Osteocyte (in vitro differentiated cells): ENCODE results near the gene ALK. TPM values are rescaled to one million over a fixed set of nuclear protein-coding genes. Genes with fewer than 3 reads are reported as not detected.

Source experiments
- DNase-seq: peaks from one replicate; pipeline ENCODE4 v3.0.0; 2021; ENCODE audit warnings: mixed read lengths; ENCODE audit not compliant: unreplicated experiment; ENCODE audit errors: extremely low spot score
- H3K27ac Mint-ChIP-seq: one replicate; pipeline ENCODE4 v1.8.0; 2021; ENCODE audit warnings: mild to moderate bottlenecking, mixed read lengths; ENCODE audit not compliant: unreplicated experiment
- H3K27me3 Mint-ChIP-seq: one replicate; pipeline ENCODE4 v1.8.0; 2021; ENCODE audit warnings: mixed read lengths; ENCODE audit not compliant: unreplicated experiment
- H3K36me3 Mint-ChIP-seq: one replicate; pipeline ENCODE4 v1.8.0; 2021; ENCODE audit warnings: mixed read lengths; ENCODE audit not compliant: unreplicated experiment
- H3K4me1 Mint-ChIP-seq: one replicate; pipeline ENCODE4 v1.8.0; 2021; ENCODE audit warnings: mixed read lengths; ENCODE audit not compliant: unreplicated experiment
- H3K4me3 Mint-ChIP-seq: one replicate; pipeline ENCODE4 v1.8.0; 2021; ENCODE audit warnings: mild to moderate bottlenecking, moderate library complexity, mixed read lengths; ENCODE audit not compliant: unreplicated experiment
- H3K9me3 Mint-ChIP-seq: one replicate; pipeline ENCODE4 v1.8.0; 2021; ENCODE audit warnings: mixed read lengths; ENCODE audit not compliant: unreplicated experiment
- CTCF ChIP-seq: fragments of 200-600 bp; sonication (generic); IDR thresholded peaks from 2 replicates; pipeline ENCODE4 v1.5.0; 2021; ENCODE audit warnings: antibody characterized with exemption, mild to moderate bottlenecking, moderate library complexity
- total RNA-seq: library from RNA; stranded (reverse); gene quantifications from 2 replicates; pipeline ENCODE4 v1.2.1, GENCODE V29; 2021

Gene ALK
- total RNA-seq, 1 donor from 2014 or later = not detected

GRCh38 chr2:29276151-29276550 lies 645.2 kb downstream of the ALK start:
- Mint-ChIP-seq H3K27ac (no peak overlapping the region), H3K27me3 (peaks cover 42% of the 10 kb centered on the region), H3K36me3 (no peaks in the 10 kb centered on the region), H3K9me3 (no peaks in the 10 kb centered on the region), H3K4me3 (no peak overlapping the region), H3K4me1 (peaks cover 4% of the 10 kb centered on the region)
- no peak for TF ChIP-seq CTCF
- DNase-seq = no peak

GRCh38 chr2:29275186-29275585 lies 646.2 kb downstream of the ALK start:
- no peaks in the 10 kb centered on the region for H3K9me3 Mint-ChIP-seq
- TF ChIP-seq CTCF = no peak
- DNase-seq = no peak
- H3K27me3 Mint-ChIP-seq = peaks cover 42% of the 10 kb centered on the region
- no peaks in the 10 kb centered on the region for H3K36me3 Mint-ChIP-seq
- H3K4me1 Mint-ChIP-seq = no peaks in the 10 kb centered on the region
- no peak overlapping the region for H3K4me3 Mint-ChIP-seq
- no peak overlapping the region for H3K27ac Mint-ChIP-seq

GRCh38 chr2:29273685-29274611 lies 647.4 kb downstream of the ALK start:
- Mint-ChIP-seq H3K27me3 (peaks cover 42% of the 10 kb centered on the region), H3K9me3 (no peaks in the 10 kb centered on the region), H3K36me3 (no peaks in the 10 kb centered on the region), H3K27ac (no peak overlapping the region), H3K4me3 (no peak overlapping the region), H3K4me1 (no peaks in the 10 kb centered on the region)
- DNase-seq = no peak
- no peak for TF ChIP-seq CTCF

- H3K36me3 Mint-ChIP-seq = no peaks in the 10 kb centered on the region
- no peak overlapping the region for H3K4me3 Mint-ChIP-seq
- H3K27me3 Mint-ChIP-seq = peaks cover 39% of the 10 kb centered on the region
- DNase-seq = no peak
- no peak for TF ChIP-seq CTCF
- no peak overlapping the region for H3K27ac Mint-ChIP-seq
- no peaks in the 10 kb centered on the region for H3K4me1 Mint-ChIP-seq
- H3K9me3 Mint-ChIP-seq = no peaks in the 10 kb centered on the region
These were observed 648.2 kb downstream of the ALK start for GRCh38 chr2:29273004-29273684.

- Mint-ChIP-seq H3K9me3 (no peaks in the 10 kb centered on the region), H3K27me3 (peaks cover 31% of the 10 kb centered on the region), H3K4me1 (no peaks in the 10 kb centered on the region), H3K36me3 (no peaks in the 10 kb centered on the region), H3K27ac (no peak overlapping the region), H3K4me3 (no peak overlapping the region)
- TF ChIP-seq CTCF = no peak
- DNase-seq = no peak
These were observed 649.1 kb downstream of the ALK start for GRCh38 chr2:29272311-29272710.
